Left forelimb (tissue), 1 donor: ENCODE results near the gene RRM2.

ENCODE experiments used
- DNase-seq: peaks from one replicate; pipeline ENCODE4 v3.0.0-alpha.2; 2018; ENCODE audit warnings: low spot score

The RRM2 gene

DNA sequence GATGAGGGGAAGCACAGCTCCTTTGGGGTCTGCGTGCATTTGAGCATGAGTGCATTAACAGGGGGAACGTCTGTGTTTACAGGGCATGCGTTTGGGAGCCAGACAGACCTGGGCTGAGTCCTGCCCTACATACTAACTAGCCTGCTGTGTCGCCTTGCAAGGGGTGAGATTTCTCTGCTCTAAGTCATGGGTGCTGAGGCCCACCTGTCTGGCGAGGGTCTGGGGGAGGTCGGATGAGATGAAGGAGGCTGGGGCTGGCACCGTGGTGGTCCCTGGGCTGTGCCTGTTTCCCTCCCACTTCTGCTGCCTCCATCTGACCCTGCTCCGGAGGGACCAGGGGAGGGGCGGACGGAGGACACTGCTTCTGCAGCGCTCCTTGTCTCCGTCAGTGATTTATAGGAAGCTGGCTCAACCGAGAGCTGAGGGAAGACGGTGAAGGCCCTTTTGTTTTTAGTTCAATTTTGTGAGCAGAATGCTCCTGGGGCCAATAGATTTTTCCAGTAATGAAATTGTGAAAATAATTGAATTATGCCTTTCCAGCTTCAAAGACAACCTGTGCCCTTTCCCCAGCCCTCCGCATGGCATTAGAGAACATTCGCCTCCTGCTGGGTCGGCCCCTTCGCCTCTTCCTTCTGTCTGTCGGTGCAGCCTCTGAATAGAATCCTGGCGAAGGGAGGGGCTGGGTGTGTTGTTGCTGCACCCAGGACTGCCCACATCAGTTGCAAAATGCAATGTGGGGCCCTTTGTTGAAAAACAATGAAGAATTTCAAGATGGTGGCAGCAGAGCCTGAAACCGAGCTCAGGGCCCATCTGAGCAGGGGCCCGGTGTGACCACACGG lies 49.7 kb downstream of the RRM2 start:
- DNase-seq = no peak

DNA sequence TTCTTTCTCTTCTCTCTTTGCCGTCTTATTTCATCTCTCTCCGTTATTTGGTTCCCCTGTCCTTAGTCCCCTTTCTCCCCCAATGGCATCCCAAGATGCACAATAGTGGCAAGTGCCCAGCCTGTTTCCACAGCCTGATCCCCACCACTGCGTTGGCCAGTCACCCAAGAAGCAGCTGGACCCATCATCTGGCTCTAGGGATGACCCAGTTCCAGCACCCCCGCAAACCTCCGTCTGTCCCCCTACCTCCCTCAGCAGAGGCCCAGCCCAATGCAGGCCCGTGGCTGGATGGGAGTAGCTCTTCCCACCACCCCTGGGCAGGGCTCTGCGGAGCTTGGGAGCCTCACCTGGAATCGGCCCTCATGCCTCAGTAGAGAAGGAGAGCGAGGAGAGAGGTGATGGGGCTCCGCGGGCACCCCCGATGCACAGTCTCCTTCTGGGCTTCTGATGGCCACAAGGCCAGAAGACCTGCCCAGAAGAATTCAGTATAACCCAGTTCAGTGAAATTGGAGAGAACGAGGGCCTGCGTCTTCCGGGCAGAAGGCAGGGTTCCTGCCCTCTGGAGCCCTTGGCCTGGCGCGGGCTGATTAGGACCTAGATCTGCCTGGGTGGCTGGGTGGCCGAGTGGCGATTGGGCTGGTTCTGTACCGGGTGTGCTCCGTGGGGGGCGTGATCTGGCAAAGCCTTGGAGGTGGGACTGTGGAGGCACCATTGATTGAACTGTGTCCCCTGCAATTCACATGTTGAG lies 50.9 kb downstream of the RRM2 start:
- no peak for DNase-seq

DNA sequence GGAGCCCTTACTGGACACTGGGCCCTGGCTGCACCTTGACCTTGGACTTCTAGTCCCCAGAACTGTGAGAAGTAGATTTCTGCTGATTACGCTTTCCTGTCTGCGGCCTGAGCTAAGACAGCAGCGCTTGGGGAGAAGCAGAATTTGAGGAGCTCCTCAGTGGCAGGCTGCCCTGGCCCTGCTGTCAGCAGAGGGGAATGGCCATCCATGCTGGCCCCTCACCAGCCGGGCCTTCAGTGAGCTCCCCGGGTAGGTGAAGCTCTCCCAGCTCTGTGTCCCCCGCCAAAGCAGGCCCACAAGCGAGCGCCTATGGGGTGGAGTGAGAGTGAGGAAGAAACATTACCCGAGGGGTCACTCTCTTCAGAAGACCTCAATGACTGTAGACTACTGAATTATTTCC lies 51.6 kb downstream of the RRM2 start:
- no peak for DNase-seq

DNA sequence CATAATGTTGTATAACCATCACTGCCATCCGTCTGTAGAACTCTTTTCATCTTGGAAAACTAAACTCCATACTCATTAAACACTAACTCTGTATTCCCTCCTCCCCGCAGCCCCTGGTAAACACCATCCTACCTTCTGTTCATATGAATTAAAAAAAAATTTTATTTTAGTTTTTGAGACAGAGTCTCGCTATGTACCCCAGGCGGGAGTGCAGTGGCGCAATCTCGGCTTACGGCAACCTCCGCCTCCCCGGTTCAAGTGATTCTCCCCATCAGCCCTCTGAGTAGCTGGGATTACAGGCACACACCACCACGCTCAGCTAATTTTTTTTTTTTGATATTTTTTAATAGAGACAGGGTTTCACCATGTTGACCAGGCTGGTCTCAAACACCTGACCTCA lies 52.9 kb downstream of the RRM2 start:
- DNase-seq = no peak

DNA sequence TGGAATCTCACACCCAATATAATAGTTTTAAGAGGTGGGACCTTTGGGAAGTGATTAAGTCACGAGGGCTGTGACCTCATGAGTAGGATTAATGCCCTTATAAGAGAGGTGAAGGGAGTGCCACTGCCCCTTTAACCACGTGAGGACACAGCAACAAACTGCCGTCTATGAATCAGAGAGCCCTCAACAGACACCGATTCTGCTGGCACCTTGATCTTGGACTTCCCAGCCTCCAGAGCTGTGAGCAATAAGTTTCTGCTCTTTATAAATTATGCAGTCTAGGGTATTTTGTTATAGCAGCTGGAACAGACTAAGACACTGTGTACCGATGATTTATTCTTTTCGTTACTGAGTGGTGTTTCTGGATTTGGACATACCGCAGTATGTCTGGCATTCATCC lies 56.2 kb downstream of the RRM2 start:
- DNase-seq = no peak

DNA sequence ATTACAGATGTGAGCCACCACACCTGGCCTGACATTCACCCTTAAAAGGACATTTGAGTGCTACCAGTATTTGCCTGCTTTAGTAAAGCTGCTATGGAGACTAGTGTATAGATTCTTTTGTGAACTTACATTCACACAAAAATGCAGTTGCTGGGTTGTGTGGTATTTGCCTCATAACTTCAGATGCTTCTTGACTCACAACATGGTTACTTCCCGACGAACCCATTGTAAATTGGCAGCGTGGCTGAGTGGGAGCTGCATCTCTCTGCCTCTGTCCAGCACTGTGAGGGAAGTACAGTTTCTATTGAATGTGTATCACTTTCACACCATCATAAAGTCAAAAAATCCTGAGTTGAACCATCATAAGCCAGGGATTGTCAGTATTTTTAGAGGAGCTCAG lies 56.9 kb downstream of the RRM2 start:
- DNase-seq = no peak

DNA sequence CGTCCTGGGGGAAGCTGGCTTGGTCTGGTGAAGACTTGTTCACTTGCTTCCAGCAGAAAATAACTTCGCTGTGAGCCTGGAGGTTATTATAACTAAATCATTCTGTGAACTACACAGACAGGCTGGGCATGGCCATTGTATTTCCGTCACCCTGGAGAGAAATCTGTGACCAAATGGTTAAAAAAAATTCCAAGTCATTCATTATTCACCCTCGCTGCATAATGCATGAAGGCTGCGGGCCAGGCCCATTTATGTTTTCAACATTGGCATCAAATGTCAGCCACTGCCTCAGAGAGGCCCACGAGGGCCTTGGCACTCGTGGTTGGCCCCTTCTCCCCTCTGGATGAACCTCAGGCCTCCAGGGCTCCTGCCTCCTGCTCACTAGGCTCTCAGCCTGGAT lies 57.7 kb downstream of the RRM2 start:
- DNase-seq = no peak
